GM21723 (cell line): Measurements from ENCODE around the gene PAWR.

Experiments
- ATAC-seq: cut with Tn5 transposase; IDR thresholded peaks from one replicate; pipeline ENCODE4 v1.9.1; 2021; ENCODE audit warnings: mild to moderate bottlenecking, moderate library complexity; ENCODE audit not compliant: unreplicated experiment

PAWR gene, protein sequence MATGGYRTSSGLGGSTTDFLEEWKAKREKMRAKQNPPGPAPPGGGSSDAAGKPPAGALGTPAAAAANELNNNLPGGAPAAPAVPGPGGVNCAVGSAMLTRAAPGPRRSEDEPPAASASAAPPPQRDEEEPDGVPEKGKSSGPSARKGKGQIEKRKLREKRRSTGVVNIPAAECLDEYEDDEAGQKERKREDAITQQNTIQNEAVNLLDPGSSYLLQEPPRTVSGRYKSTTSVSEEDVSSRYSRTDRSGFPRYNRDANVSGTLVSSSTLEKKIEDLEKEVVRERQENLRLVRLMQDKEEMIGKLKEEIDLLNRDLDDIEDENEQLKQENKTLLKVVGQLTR

GRCh38 chr12:79690638-79691510 is at the start of gene PAWR:
TSS of gene PAWR (minus strand) at chr12:79690964. CDS start at chr12:79690244, 720 bp downstream.
- ATAC-seq: peak; percentile 64

DNA sequence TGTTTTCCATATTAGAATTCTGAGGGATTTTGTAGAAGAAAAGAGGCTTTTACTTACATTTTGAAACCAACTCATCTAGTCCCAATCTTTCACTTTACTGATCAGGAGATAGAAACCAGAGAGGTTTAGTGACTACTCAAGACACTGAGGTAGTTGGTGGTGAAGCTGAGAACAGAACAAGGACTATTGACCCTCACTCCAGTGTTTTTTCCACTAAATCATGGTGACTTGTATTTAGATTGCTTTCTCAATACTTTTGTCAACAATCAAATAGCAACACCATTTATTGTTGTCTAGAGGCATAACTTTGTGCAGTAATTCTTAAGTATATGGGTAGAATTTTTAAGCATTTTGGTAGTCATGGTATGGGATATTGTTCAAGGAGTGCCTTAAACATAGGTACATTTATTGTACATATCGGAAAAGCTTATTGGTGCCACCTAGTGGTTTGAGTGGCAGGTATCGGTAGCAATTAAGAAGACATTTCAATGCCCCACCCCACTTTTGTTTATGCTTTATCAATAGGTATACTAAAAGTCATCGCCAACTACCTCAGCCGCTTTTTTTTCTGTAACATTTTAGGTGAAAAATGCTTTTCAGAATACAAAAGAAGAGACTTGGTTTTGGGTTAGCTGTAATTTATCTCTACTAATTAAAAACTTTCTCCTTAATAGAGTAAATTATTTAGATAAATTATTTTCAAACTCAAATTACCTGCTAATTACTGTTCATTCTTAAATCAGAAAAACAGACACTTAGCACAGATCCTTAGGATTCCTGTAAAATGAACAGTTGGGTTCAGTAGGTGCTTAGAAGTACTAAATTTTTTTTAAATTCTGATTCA is 47.3 kb upstream of the PAWR start:
- peak; percentile 85 for ATAC-seq

GRCh38 chr12:79732638-79733037 is 41.9 kb upstream of the PAWR start:
- no peak for ATAC-seq

DNA sequence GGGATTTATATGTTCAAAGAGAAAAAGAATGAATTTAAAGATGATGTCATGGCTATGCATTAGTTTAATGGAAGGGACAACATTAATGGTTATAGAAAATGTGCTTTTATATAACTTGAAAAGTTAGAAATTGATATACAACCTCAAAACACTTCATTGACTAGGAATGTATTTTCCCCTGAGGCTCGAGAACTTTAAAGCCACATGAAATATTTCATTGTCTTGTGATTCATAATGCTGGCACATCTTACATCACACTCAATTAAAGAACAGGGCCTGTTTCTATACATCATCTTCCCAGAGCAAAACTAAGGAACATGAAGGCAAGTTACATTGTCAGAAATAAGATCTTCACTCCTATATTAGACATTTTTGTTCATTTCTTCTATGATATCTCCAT is 35.2 kb upstream of the PAWR start:
- ATAC-seq: no peak

GRCh38 chr12:79717006-79717405 is 26.2 kb upstream of the PAWR start:
- ATAC-seq: no peak

- no peak for ATAC-seq
Observed at GRCh38 chr12:79715308-79715707, 24.5 kb upstream of the PAWR start.

DNA sequence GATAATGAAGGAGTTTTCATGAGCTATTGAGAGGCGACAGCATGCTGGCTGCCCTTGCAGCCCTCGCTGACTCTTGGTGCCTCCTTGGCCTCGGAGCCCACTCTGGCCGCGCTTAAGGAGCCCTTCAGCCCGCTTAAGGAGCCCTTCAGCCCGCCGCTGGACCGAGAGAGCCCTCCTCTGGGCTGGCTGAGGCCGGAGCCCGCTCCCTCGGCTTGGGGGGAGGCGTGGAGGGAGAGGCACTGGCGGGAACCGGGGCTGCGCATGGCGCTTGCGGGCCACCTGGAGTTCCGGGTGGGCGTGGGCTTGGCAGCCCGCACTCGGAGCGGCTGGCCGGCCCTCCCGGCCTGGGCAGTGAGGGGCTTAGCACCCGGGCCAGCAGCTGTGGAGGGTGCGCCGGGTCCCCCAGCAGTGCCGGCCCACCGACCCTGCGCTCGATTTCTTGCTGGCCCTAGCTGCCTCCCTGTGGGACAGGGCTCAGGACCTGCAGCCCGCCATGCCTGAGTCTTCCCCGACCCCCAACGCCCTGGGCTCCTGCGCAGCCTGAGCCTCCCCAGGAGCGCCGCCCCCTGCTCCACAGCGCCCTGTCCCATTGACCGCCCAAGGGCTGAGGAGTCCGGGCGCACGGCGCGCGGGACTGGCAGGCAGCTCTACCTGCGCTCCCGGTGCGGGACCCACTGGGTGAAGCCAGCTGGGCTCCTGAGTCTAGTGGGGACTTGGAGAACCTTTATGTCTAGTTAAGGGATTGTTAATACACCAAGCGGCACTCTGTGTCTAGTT is 20.1 kb upstream of the PAWR start:
- ATAC-seq: no peak

DNA sequence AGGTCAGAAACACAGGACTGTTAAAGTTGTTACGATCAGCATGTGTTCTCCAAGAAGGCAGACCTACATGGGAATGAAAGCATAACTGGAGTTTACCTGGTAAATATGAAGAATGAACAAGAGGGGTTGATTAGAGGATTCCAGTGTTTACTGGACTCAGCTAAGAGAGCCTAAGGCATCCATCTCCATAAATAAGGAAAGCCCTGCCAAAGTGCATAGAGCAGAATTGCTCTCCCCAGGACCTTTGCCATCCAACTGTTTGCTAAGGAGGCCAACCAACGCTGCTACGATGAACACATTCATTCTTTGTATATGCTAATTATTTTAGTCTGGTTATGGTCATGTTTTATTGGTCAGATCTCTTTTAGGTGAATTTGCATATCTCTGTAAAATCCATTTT is 17.1 kb upstream of the PAWR start:
- ATAC-seq: no peak

- no peak for ATAC-seq
Observed at GRCh38 chr12:79706676-79707075, 15.9 kb upstream of the PAWR start.

GRCh38 chr12:79706156-79706555 is 15.4 kb upstream of the PAWR start:
- no peak for ATAC-seq

DNA sequence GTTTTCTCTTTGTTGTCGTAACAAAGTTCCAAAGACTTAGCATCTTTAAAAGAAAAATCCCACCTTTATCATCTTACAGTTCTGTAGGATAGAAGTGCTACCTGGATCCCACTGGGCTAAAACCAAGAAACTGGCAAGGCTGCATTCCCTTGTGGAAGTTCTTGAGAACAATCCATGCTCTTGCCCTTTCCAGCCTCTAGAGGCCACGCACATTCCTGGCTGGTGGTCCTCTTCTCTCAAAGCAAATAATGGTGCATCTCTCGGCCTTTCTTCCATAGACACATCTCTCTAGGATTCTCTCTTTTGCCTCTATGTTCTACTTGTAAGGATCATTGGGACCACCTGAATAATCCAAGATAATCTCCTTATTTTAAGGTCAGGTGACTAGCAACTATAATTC is 8.2 kb upstream of the PAWR start:
- no peak for ATAC-seq

GRCh38 chr12:79696416-79696815 is 5.7 kb upstream of the PAWR start:
- ATAC-seq: no peak

DNA sequence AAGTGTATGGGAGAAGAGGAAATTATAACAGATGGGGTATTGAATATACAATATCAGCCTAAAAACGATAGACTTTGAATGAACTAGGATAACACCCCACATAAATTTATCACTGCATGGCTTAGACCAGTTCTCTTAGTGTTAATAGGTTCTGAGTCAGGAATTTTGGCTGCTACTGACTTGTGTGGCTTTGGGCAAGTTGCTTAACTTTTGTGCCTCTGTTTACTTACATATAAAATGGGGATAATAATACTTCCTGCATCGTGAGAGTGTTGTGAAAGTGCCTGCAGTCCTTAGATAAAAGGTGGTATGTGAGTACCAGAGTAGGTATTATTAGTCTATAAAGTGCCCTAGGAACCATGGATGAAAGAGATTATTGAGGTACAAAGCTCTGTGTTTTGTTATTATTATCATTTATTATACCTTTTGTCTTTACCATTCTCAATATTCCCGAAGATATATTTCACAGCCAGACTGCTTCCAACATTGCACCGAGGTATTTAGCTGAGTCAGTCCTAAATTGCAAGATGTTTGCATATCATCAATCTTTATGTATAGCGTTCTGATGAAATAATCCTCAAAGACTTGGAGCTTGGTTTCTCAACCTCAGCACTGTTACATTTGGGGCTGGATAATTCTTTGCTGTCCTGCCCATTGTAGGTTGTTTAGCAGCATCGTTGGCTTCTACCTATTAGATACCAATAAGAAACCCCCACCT is 2.3 kb upstream of the PAWR start:
- ATAC-seq: no peak

GRCh38 chr12:79691511-79692248 is 916 bp upstream of the PAWR start:
- ATAC-seq: no peak

- peak; percentile 31 for ATAC-seq
Observed at GRCh38 chr12:79690142-79690637, 574 bp downstream of the PAWR start.

GRCh38 chr12:79689477-79690141 is 1.2 kb downstream of the PAWR start:
- peak; percentile 28 for ATAC-seq

- ATAC-seq: no peak
Observed at GRCh38 chr12:79689061-79689476, 1.7 kb downstream of the PAWR start.

DNA sequence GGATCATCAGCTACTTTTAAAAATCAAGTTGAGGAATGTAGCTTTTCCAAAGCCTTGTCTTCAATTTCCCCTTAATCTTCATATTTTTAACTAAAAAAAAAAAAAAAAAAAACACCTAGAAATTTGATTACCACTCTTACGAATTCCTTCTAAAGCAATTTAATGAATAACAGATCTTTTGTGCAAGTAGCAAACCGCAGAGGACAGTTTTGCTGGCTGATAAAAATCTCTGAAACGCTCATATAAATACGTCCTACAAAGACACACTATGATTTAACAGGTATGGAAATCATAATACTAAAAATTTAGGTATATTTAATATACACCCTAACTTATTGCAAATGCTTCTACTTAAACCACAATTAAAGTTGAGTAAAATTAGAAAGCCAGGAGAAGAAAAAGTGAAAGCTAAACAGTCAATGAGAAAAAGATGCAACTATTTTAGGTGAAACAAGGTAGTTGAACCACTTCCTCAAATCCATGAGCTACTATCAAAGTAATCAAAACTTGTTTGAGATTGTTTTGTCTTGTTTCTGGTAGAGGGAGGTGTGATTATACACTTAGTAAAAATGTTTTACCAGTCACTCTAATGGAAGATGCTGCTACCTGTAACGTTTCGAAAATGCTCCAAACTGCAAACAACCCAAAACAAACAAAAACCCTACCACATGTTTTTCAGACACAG is 2.2 kb downstream of the PAWR start:
- ATAC-seq: no peak
